ENCODE data around the gene SLC40A1.

SLC40A1 gene

DNA sequence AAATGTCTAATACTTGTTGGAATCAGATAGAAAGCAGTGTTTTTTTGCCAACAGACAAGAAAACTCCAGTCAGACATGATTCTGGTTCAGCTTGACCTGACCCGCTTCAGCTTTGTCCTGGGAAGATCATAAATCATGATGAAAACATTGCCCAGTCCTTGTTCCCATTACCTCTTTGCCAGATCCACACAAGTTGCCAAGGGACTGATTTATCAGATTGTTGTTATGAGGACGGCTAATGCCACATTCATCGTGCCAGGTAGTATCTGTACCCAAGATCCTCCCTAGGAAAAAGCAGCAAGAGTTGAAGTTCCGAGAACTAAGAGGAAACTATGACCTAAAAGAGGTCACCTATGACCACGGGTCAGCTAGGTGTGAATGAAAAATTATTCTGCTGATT lies 39.0 kb downstream of the SLC40A1 start:
- DNase-seq (ENCODE audit: low read depth, low spot score): no peak

DNA sequence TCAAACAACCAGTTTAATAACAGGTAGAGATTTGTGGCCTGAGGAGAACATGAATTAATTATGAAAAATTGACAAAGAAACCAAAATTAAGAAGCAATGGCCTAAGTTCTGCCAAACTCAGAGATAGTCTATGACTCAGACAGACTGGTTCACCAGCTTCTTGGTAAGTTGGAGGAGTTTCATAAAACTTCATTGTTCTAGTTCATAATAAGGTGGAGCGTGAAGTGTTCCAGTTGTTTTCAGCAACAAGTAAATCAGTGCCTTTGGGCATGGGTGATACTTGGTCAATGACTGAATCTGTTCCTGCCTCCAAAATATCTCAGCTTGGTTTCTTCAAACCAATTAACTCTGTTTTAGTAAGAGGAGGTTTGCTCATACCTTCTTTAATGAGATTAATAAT lies 40.0 kb downstream of the SLC40A1 start:
- no peak for DNase-seq (ENCODE audit: low read depth, low spot score)

DNA sequence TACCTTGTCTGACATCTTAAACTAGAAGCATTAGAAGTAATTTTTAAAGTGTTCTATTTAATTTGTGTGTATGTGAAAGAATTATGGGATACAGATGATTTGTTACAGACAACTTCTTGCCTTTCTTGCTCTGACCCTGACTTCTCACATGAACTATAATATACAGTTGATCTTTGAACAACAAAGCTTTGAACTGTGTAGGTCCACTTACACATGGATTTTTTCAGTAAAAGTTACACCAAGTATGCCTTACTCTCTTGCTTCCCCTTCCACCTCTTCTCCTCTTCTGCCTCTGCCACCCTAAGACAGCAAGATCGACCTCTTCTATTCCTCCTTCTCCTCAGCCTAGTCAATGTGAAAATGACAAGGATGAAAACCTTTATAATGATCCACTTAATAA lies 42.2 kb downstream of the SLC40A1 start:
- no peak for DNase-seq (ENCODE audit: low read depth, low spot score)

- DNase-seq (ENCODE audit: low read depth, low spot score): no peak
Measured at GRCh38 chr2:189536830-189537229, 43.8 kb downstream of the SLC40A1 start.

GRCh38 chr2:189534854-189535832 lies 45.4 kb downstream of the SLC40A1 start:
- no peak for DNase-seq (ENCODE audit: low read depth, low spot score)

DNA sequence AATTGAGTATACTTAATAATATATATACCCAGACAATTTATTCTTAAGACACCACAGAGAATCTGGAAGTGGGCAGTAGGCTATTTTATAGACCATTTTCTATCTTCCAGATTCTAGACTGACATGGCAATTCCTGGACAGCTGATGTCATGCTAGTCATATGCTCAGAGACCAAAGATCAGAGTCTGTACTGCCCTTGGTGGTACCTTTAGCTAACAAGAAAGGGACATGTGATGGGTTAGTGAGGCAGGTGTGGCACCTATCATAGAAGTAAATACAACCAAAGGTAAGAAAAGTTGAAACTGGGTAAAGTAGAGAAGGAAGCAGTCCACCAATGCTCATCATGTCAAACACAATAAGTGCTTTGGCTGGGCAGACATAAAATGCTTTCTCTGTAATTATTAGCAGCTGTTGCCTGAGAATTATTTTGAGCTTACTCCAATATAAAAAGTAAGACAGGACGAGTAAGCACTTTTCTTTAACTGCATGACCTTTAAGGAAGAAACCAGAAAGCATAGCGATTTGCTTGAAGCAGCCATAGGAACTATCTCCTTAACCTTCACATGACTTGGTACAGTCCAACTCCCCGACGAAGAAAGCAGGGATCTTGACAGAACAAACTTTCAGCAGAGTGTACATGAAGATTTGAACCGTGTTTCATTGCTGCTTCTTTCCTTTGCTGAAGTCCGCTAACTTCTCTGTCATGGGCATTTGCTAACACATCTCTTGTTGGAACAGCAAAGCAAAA lies 47.1 kb downstream of the SLC40A1 start:
- DNase-seq (ENCODE audit: low read depth, low spot score): no peak

DNA sequence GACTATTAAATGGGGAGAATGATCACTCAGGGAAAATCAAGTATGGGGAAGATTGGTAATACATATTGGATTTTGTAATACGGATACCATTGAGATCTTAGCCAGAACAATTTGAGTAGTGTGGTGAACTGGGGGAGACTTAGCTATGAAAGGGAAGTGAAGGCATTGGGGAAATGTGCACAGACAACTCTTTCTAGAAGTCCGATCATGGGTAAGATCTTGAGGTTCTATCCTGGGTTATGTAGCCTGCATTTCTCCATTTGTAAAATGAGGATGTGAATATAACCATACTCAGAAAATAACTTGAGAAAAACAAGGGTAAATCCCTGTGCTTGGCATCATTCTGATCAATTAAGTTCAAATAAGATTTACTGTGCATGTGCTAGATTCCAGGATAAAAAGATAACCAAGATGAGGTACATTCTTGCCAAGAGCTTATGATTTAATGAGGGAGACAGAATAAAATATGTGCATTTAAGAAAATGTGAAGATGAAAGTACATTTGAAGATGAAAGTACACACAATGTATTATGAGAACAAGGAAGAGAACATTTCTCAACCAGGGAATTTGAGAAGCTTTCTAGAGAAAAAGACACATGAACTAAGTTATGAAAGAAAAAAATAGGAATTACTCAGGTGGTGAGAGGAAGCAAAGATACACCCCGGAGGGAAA lies 49.5 kb downstream of the SLC40A1 start:
- DNase-seq (ENCODE audit: low read depth, low spot score): no peak

DNA sequence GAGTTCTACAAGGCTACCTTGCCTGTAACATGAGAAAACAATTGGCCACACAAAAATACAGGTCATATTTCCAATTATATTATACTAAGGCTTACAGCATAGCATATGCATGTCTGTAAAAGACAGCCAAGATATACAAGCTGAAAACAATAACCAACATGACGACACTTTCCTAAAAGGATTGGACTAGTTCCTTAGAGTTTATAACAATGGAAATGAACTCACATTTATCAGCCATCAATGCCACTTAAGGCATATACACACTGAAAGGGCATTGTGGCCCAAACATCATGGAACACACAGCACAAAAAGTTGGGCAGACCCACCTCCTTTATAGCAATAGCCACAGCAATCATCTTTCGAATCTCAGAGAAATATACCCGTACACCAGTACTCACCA lies 52.0 kb downstream of the SLC40A1 start:
- DNase-seq (ENCODE audit: low read depth, low spot score): no peak

- no peak for DNase-seq (ENCODE audit: low read depth, low spot score)
Measured at GRCh38 chr2:189527812-189528592, 52.6 kb downstream of the SLC40A1 start.

DNA sequence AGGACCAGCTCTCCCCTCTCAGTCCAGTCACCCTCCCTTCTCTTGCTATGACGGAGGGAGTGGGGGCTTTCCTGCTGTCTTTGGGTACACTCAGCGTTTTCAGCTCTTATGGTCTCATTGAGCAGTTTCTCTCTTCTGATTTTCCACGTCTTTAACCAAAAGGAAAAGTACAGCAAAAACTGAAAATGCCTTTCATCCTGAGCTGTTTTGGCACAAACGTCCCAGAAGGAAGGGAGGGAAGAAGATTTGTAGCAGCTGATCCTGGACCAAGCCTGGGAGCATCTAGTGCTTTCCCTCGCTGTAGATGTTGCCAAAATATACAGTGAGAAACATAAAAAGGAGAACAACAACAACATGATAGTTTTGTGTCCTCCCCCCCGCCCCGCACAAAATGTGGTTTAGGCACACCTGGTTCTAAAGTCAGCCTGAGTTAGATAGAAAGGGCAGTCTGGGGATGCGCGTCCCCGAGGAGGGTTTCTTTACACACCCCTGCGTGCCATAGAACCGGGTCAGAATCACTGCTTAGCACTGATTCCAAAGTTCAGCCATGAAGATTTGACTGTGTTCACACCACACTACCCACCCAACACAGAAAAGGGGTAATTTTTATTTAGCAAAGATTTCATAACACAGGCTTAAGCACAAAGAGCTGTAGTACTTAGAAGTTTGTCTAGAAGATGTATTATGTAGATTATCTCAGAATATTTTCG lies 53.4 kb downstream of the SLC40A1 start:
- DNase-seq (ENCODE audit: low read depth, low spot score): no peak

DNA sequence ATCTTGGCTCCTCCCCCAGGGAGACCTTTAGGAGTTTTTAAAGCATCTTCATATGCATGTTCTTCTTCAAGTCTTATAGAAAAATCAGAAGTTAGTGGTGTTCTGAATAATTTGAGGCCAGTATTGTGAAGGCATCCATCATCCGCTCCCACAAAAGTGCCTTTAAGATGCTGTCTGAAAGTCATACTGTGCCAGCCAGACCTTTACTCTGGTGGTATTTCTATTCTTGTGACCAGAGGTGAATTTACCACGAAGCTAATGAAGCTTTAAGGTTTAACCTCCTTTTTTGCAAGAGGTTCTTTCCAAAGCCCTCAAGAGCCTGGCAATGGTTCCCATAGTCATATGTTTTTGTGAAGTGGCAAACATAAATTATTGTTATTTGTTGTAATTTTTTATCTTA lies 54.3 kb downstream of the SLC40A1 start:
- DNase-seq (ENCODE audit: low read depth, low spot score): no peak

DNA sequence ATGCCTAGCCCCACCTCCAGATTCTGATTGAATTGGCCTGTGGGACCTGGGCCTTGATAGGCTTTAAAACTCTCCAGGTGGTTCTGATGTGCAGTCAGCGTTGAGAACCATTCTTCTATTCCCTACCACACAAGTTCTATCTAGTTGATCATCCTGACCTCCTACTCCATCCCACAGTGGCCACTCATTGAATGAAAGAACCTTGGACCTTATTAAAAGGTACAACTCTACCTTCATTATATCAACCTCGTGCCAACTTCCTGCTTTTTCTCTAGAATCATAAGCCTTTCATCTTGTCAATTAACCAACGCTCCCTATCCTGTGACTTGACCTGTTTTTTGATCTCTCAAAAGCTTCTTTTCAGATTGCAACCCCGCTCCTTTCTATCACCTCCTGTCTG lies 55.8 kb downstream of the SLC40A1 start:
- DNase-seq (ENCODE audit: low read depth, low spot score): no peak

GRCh38 chr2:189522435-189523151 lies 58.0 kb downstream of the SLC40A1 start:
- DNase-seq (ENCODE audit: low read depth, low spot score): no peak

DNA sequence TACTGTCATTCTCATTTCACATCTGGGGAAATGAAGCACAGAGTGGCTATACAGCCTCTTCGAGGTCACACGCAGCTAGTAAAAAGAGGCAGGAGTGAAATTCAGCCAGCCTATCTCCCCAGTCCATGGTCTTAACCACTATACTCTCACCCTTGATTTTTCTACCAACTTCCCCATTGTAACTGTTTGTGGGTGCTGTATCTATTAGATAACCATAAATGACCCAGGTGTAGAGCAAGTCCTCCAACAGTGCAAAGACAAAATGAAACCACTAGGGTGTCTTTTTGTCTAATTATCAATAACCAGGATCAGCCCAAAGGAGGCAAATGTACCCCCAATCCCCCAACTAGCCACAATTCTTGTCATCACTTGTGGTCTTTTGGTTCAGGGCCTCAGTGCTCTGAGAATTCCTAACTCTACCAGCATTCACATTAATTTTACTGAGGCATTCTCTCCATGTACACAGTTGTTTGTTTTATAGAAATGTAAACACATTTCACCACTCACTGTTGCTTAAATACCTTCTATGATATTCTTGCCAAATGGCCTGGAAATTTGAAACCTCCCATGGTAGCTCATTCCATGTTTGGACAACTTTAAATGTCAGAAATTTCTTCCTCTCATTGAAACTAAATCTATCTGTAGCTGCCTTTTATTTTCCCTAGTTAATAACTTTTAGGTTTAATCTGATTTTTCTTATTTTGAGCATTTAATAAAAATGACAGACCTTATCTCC lies 58.7 kb downstream of the SLC40A1 start:
- DNase-seq (ENCODE audit: low read depth, low spot score): no peak

- no peak for DNase-seq (ENCODE audit: low read depth, low spot score)
Measured at GRCh38 chr2:189519631-189520387, 60.8 kb downstream of the SLC40A1 start.

DNA sequence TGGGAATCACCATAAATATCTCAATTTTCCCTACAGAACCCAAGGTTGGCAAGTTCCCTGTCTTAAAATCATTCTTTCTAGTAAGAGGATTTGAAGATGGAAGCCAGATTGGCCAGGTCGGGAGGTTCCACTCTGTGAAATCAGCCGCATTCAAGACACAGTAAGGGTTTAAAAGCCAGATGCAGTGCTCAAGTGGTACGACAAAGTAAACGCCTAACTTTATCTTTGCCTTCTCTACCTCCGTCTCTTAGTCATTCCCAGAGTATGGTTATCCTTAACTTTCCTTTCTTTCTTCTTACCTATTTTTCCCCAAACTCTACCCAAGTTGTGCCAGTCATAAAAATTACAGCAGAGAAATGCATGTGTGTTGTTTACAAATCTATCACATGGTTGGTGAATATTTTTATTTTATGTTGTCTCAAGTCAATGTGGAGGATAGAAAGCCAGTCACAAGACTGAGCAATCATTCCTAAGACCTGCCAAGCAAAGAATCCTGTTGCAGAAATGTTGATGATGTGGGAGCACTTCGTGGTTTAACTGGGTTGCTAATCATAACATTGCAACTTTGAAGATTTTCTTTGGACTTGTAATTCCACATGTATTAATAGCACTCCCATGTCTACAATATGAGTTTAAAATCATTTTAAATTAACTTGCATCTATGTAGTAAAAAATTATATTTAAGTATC lies 62.6 kb downstream of the SLC40A1 start:
- no peak for DNase-seq (ENCODE audit: low read depth, low spot score)

GRCh38 chr2:189516546-189516945 lies 64.0 kb downstream of the SLC40A1 start:
- no peak for DNase-seq (ENCODE audit: low read depth, low spot score)

DNA sequence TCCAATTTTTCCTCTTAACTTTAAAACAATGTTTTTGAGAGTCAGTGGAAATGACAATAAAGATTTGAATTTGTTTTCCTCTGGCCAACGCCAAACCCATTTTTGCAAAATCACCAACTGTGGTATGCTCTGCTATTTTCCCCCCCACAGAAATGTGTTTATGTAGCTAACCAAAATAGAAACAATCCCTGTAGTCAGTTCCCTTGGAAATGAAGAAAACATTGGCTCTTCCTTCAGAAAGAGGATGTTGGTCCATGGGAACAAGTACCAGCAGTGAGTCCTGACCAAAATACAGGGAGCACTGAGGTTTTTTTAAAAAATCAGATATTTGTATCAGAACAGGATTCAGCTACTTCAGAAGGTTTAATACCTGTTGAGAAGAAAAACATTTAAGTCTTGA lies 65.3 kb downstream of the SLC40A1 start:
- DNase-seq (ENCODE audit: low read depth, low spot score): no peak

Data from activated naive CD8-positive, alpha-beta T cell treated with anti-CD3 and anti-CD28 coated beads, Interleukin-2, amount 50 U/mL, for 16 hours (primary cell).